ENCODE measurements around the gene BABAM2.
"Not testable (repeated sequence)": the region's sequence is repeated elsewhere in the genome, so short reads cannot be mapped to it uniquely, and the experiment has no call there.

BABAM2 gene

DNA sequence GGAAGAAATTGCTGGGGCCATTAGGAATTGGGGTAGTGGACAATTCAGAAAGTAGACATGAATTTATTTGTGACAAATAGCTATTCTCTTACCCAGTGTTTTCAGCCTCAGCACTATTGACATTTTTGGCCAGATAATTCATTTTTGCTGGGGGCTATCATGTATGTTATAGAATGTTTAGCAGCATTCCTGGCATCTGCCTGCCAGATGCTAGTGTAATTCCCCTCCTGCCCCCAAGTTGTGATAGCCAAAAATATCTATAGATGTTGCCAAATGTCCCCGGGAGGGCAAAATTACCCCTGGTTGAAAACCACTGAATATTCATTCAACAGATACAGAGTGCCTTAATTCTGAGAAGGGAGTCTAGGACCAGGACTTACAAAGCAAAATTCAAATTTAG, 183.6 kb downstream of the BABAM2 start:
- DNase-seq (ENCODE audit: low spot score) = no peak

DNA sequence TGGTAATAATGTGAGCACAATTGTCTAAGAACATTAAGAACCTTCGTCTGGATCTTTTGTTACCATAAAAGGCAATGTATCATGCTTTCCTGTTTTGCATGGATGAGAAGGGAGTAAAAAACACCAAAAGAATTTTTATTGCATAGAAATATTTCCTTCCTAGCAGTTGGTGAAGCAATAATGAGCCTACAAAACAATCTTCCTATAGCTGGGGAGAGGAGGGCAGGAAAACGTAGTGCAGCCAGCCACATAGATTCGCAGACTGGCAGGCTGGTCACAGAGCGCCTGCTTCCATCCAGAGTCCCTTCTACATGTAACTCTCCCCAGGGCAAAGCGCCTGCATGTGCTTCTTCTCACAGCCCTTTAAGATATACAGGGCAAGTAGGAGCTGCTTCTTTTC, 190.4 kb downstream of the BABAM2 start:
- no peak for DNase-seq (ENCODE audit: low spot score)

DNA sequence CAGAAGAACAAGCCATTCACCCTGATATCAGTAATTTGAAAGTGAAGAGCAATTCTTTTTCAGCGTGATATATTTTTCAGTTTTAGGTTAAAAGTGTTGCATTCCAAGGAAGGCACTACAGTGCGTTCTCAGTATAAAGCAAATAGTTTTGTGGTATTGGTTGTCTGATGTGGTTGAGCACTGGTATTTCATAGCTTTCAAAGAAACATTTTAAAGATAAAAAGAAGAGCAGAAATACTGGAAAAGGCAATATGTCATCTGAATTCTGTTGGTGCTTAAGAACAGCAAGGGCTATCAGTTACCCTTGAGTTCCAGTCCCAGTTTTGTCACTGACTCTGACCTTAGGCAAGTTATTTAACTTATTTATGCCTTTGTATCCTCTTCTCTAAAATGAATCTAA, 191.6 kb downstream of the BABAM2 start:
- DNase-seq (ENCODE audit: low spot score) = no peak

DNA sequence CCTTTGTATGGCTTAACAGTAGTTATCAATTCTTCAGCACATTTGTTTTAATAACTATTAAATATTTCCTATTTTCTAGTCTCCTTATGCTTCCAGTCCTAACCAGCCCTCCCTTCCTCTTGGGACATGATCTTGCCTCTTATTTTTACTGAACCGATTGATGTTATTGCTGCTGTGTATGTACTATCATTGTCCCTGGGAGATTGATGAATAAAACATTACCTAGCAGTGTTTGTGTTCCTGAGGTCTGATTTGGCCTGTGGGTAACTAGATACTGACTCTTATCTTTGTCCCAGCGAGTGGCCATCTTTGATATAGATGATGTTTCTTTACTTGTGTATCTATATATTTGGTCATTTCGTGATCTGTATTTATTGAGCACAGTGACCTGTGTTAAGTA, 192.9 kb downstream of the BABAM2 start:
- DNase-seq (ENCODE audit: low spot score) = no peak

DNA sequence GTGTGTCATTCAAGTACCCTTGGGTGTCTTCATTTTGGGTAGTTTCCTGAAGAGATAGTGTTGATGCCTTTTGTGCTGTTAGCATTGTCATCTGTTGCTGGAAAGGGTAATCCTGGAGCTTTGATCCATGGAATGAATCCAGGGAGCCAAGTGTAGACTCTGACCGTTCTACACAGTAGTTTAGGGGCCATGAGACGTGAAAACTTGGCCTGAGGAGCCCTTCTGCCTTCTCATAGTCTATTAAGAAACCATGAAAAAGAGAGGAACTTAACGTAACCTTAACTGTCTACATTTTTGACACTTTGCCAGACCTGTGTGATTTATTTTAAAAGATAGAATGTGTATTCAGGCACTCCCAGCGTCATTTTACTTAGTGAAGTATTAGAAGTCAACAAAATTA, 194.0 kb downstream of the BABAM2 start:
- no peak for DNase-seq (ENCODE audit: low spot score)

DNA sequence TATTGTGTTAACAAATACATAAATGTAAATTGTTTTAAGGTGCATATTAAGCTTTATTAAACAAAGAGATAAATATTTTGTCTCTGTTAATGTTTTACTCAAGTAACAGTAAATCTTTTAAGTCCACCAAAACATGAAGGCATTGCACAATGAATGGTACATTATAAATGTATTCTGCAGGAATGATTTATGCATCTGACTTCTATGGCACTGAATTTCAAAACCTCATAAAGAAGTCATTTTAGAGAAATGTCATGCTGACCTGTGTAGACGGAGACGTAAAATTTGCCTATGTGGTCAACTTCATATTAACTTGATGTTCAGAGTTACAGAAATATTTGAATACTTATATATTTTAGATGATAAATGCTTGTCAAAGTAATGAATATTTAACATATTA, 194.7 kb downstream of the BABAM2 start:
- no peak for DNase-seq (ENCODE audit: low spot score)

DNA sequence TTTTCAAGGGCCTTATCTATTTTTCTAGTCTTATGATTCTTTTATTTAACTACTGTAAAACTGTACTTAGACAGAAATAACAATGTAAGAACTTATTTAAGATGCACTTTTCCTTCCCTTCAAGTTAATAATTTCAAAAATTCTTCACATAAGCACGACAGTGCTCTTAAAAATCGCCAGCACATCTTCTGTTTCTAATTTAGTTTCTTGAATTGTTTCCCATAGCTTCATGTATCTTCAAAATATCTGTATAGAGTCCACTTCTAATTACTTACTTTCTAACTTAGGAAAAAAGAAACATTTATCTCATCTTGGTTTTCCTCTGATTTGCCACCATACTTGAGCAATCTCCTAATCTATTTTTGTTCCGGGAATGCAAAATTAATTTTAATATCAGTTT, 196.1 kb downstream of the BABAM2 start:
- DNase-seq (ENCODE audit: low spot score) = no peak

DNA sequence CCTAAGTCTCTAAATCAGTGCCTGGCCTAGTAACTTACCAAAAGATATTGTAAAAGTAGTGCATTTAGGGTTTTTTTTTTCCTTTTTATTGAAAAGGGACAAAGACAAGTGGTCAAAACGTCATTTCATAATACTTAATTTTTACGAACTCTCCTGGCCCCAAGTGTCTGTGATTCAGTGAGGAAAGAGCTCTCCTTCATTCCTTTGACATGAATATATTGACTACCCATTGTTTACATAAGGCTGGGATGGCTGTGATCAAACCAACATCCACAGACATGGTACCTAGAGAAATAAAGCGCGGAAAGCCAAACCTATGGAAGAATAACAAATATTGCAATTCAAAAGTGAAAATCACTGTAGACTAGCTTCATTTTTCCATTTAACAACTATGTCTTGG, 198.4 kb downstream of the BABAM2 start:
- no peak for DNase-seq (ENCODE audit: low spot score)

DNA sequence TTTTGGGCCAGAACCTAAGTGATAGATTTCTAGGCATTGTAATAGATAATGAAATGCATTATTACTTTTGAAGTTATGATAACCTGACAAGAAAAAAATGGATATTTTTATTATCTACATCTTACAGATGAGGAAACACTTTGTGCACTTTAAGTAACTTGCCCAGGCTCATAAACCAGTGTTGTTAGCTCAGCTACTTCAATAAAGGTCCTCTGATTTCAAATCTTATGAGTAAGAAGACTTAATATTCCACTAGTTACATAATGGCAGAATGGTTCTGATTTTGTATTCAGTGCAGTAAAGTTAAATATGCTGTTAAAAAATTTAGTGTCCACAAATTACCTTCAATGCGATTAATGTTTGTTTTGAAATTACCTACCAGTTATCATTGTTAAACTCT, 199.0 kb downstream of the BABAM2 start:
- DNase-seq (ENCODE audit: low spot score) = no peak

DNA sequence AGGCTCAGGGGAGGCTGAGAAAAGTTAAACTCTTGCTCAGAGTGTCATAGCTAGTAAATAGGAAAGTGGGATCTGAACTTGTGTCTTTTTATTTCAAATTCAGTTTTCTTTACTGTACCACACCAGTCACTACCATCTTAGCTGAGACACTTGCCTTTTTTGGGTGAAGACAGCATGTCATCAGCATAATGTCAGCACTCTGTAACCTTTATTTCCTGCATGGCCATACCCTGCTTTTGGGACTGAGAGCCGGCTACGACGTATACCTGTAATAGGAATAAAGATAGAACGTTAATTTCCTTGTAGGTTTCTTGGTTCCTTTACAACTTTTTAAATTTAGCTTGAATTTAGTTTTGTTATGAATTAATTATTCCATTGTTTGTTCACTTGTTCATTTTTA, 202.8 kb downstream of the BABAM2 start:
- DNase-seq (ENCODE audit: low spot score) = no peak

DNA sequence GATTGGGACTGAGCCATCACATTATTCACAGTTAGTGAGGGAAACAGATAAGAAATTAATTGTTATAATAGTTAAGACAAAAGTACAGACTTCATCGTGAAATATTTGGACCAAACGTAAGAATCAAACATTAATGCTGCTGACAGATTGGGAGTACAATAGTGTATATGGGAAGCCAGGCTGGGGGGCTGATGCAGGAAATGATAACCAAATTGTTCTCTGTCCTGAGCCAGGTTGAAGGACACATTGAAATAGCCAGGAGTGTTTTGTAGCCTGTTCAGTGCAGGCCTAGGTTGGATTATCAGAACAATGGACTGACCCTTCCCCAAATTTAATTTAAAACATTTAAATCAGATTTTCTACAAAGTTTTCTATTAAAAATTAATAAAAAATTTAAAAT, 203.2 kb downstream of the BABAM2 start:
- DNase-seq (ENCODE audit: low spot score) = no peak

DNA sequence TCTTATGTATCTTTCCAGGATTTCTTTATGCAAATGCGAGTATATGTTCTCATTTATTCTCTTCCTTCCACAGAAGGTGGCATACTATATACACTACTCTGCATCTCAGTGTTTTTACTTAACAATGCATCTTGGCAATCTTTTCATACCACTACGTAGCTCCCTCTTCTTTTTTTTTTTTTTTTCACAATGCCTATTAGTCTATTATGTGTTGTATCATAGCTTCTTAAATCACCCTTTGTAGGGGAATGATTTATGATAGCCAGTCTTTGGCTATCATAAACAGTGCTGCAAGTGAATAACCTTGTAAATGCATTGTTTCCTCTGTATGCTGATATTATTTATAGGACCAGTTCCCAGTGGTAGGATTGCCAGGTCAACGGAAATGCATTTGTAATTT, 204.2 kb downstream of the BABAM2 start:
- DNase-seq (ENCODE audit: low spot score) = no peak

DNA sequence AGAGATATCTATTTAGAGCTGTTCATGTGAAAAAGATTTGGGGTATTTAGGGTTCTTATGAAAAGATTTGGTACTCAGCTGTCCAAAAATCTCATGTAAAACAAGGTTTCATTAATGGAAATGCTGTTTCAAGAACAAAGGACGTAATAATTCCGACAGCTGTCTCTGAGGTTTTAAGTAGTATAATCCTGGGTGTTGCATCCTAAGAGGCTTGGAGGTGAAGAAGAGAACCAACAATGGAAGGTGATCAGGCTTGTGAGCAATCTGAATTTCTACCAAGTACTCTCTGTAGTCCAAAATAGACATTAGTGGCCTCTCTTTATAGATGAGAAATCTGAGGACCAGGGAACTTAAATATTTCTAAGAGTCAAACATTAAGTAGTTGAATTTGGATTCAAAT, 205.1 kb downstream of the BABAM2 start:
- DNase-seq (ENCODE audit: low spot score) = no peak

DNA sequence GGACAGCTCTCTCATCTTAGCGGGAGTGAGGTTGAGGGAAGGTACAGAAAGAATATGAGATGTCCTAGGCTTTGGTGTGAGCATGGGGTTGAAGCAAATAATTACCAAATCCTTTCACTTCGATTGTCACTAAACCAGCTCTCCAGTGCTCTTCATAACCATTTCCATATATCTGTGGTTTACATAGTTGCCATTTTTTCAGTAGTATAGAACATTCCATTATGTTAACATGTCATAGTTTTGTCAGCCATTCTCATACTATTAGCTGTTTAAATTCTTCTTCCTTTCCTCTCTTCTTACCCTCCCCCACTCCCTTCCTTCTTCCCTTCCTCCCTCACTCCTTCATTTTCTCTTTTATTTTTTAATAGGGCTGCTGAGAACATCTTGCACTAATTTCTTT, 205.9 kb downstream of the BABAM2 start:
- no peak for DNase-seq (ENCODE audit: low spot score)

DNA sequence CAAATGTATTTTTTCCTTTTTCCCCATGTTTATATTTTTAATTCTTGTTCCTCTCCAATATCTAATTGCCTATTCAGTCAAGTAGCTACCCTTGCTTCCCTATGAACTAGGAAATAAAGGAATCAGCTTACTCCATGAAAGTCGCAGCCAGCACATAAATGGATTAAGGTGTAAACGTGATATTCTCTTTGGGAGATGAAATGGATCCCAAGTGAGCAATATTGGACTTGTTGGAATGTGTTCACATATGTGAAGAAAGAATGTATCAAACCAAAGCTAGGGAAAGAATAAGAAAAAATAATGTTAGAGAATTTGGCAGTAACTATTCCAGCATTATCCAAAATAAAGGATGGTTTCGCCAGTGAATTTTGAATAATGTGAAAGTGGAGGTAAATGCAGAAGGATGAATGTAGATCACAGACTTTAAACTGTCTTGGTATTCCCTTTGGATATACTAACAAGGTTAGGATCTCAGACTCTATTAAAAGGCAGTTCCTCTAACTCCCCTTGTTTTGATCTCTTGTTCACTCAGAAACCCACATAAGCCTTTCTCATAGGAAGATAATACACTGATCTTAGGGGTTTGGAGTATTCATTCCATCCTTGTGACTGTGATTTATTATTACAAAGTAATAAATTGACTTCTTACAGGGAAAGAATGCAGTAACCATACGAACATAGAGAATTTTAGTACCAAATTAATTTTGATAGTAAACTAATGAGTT, 208.1 kb downstream of the BABAM2 start:
- no peak for DNase-seq (ENCODE audit: low spot score)

DNA sequence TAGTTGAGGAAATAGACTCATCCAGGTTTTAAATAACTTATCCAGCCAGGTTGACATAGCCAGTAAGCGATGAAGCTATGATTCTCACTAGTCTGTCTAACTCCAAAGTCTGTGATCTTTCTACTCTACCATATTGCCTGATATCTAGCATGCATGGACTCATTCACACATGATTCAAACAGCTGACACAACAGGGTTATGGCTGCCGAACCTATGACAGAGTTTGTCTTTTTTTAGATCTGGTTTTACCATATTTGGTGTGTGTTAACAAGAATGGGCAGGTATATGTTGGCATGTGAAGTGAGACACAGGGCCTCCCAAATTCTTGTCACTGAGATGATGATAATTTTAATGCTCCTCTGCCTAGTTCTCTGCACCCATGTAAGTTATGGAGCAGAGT, 210.6 kb downstream of the BABAM2 start:
- DNase-seq (ENCODE audit: low spot score) = no peak

DNA sequence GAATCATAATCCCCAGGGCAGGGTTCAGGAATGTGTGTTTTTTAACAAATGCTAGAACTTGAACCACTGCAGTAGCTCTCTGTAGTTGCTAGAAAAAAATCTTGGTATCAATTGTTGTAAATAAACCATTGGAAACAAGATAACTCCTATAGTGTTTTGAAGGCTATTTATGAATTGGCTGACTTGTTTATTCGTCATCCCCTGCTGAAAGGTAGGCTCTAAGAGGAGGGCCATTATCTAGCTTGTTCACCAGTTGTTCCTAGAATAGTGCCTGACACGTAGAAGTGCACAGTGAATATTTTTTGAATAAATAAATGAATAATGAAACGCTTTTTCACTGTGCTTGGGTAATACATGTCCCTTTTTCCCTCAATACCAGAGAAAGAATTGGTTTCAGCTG, 211.4 kb downstream of the BABAM2 start:
- DNase-seq (ENCODE audit: low spot score) = no peak

DNA sequence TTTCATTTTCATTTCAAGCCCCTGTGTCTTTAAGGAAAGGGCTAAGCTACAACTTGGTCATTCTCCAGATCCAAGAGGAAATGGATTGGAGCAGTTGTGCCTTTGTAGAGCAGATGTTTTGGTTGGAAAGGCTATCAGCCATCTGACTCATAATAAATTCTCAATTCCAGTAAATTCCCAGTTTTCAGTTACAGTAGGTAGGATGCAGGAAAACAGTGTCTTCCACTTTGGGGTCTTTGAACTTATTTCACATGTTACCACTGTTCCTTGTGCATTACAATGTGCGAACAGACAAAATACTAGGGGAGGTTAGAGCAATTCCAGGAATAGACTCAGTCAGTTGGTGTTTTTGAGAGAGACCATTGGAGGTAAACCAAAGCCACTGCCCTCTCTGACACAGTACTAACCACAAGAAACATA, 211.9 kb downstream of the BABAM2 start:
- no peak for DNase-seq (ENCODE audit: low spot score)

DNA sequence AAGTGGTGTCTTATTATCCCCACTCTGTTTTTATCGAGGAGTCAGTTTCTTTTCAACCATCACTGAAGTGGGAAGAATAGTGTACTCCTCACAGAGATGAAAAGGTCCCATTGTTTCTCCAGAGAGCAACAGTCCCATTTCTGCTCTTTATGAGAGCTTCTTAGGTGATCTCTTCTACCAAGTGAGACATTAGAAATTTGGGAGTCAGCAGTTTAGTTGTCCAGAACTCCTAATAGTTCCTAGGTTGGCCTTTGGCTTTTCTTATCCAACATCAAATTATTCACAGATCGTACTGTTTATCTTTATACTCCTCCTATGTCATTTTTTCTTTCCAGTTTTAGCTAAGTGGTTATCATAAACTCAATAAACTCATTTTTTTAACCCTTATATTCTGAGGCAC, 213.1 kb downstream of the BABAM2 start:
- no peak for DNase-seq (ENCODE audit: low spot score)

DNA sequence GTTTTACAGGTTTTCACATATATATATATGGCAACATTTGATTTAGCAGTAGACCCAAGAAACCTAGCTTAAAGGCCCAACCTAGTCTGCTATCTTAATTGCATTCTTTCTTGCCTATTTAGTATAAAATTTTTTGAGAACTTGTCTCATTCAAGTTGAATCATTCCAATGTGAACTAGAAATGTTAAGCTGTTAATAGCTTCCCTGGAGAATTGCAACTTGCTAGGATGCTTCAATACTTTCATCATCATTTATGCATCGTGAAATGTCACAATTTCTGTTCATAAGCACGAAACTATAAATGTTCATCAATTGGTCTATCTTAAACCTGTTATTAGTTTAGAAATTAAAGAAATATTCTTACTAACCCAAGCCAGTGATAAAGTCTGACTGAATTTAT, 217.6 kb downstream of the BABAM2 start:
- no peak for DNase-seq (ENCODE audit: low spot score)

DNA sequence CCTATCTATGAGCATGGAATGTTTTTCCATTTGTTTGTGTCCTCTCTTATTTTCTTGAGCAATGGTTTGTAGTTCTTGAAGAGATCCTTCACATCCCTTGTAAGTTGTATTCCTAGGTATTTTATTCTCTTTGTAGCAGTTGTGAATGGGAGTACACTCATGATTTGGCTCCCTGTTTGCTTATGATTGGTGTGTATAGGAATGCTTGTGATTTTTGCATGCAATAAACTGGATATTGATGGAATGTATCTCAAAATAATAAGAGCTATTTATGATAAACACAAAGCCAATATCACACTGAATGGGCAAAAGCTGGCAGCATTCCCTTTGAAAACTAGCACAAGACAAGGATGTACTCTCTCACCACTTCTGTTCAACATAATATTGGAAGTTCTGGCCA, 223.2 kb downstream of the BABAM2 start:
- not testable (repeated sequence) for DNase-seq (ENCODE audit: low spot score)

DNA sequence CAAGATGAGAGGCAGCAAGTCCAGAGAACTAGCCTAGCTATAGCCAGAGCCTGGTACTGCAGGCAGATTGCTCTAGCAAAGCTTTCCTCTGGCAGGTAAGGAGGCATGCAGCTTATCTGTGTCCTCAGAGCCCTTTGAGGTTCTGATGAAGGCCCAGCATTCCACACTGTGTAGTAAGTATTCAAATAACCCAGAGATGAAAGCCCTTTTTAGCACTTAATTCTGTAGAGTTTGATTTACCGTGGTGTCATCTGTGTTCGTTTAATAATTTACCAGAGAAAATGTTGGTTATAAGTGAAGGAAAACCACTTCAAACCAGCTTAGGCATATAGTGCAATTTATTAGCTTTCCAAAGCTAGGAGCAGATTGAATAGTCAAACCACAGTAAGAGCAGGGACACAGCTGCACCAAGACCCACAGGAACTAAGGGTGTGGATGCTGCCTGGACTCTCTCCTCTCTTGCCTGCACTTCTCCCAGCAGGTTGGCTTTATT, 226.6 kb downstream of the BABAM2 start:
- no peak for DNase-seq (ENCODE audit: low spot score)

DNA sequence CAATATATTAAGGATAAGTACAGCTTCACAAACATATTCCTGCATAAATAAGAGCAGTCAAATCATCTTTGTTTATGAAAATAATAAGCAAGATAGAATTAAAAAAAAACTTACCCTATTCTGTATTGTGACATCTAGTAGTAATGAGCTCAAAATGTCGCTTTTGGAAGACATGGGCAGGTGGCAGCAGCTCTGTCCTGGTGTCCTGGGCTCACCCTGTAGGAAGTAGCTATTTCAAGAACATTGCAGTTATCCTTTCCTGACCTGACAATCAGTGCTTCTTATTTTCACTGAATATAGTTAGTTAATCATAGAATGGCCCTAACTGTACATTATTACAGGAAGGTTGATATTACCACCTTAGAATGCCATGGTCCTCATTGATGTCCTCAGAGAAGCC, 229.1 kb downstream of the BABAM2 start:
- no peak for DNase-seq (ENCODE audit: low spot score)

DNA sequence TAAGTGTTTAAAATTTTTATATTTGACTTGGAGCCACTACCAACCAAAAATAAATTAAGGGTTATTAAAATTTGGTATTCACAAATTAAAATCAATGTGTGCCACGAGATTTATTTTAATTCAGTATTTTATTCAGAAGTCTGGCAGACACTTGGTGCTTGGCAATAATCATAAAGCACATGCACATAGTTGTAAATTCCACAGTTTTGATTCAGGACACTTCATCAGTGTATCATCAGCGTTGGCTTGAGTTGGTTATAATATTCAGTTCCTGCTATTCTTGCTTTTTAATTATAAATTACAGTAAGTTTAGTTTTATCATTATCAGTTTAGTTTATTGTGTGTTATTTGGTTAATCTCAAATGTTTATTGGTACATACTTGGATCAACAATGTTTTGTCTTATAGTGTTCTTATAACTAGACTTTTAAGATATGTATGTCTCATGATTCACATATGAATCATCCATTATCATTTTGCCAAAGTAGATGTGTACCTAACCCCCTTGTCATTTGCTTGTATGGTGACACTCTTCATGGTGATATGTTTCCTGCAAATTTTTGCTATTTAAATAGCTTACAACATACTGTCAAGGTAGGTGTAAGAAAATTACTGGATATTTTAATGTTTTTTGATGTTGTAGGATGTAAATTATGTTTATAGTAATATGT, 237.9 kb downstream of the BABAM2 start:
- DNase-seq (ENCODE audit: low spot score) = no peak

Data from activated CD4-positive, alpha-beta T cell treated with anti-CD3 and anti-CD28 coated beads, Interleukin-2, Interleukin-4, amounts not matched to agents 100 ng/mL and 50 ng/mL, durations not matched to agents 16 hours and 8 hours (primary cell).